ENCODE measurements around the gene PLXND1.

Gene PLXND1

DNA sequence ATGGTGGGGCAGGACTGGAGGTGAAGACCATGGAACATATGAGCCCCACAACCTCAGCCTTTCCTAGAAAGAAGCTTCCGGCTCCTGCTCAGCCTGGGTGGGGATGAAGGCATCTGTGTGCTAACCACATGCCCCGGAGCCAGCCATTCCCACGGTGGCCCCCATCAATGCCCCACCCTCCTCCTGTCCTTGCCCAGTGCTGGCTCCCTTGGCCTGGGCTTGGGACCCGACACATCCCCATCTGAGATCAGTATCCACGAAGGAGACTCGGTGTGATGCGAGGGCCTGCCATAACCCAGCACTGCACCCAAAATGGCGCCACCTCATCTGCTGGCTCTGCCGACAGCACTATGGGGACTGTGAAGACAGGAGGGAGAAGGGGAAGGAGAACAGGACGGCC, 16.5 kb upstream of the PLXND1 start:
- no peaks in the 10 kb centered on the region for H3K9me3 Mint-ChIP-seq
- no peak for DNase-seq
- no peak overlapping the region for H3K4me3 Mint-ChIP-seq
- no peak overlapping the region for H3K27ac Mint-ChIP-seq
- H3K27me3 Mint-ChIP-seq: peaks cover 4% of the 10 kb centered on the region
- H3K36me3 Mint-ChIP-seq (ENCODE audit: low read depth): no peaks in the 10 kb centered on the region
- H3K4me1 Mint-ChIP-seq (ENCODE audit: low read depth): peaks cover 23% of the 10 kb centered on the region

DNA sequence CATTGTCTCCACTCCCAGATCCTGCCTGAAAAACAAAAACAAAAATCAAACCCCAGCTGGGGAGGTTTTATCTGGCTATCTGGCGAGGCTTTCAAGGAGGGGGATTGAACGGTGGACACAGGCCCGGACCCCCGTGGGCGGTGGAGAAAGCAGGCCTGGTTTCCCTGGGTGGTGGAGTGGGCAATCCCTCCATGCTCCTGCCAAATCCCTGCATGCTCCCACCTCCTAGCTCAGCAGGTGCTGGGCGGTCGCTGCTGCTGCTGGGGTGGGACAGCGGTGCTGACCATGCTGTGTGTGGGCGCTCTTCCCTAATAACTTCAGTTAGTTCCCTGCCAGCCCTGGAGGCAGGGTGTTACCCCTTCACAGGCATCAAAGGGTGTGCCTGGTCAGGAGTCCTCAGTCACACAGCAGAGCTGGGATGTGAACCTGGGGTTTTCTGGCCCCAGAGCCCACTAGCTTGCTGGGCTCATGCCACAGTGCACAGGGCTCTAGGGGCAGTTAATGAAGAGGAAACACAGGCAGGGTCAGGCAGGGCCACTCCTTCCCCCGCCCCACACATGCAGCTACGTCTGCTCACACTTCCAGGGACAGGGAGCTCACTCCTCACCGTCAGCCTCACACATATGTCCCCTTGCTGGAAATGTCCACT, 15.9 kb upstream of the PLXND1 start:
- Mint-ChIP-seq H3K4me1 (ENCODE audit: low read depth) (peaks cover 17% of the 10 kb centered on the region), H3K36me3 (ENCODE audit: low read depth) (no peaks in the 10 kb centered on the region)
- no peak for DNase-seq

DNA sequence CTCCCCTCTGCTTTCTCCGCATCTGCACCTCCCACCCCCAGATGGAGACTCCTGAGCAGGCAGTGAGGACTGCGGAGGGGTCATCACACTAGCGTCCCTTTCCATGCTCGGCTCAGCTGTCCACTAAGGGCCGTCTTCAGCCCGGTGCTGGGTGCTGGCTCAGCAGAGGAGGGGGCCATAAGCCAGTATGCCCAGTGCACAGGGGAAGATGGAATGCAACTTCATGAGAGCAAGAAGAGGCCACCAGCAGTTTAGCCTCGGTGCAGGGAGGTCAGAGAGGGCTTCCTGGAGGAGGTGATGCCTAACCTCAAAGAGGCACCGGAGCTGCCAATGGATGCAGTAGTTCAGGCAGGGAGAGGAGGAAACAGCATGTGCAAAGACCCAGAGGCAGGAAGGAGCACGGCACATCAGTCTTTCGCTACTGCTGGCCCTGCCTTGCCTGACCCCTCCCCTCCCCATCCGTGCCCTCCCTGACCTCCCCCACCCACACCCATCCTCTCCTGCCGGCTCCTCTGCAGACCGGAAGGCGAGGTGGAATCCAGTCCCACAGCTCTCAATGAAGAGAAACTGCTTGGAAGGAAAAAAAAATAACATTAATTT, 15.2 kb upstream of the PLXND1 start:
- no peaks in the 10 kb centered on the region for H3K9me3 Mint-ChIP-seq
- DNase-seq: no peak
- no peak overlapping the region for H3K4me3 Mint-ChIP-seq
- peaks cover 4% of the 10 kb centered on the region for H3K27me3 Mint-ChIP-seq
- H3K4me1 Mint-ChIP-seq (ENCODE audit: low read depth): peaks cover 15% of the 10 kb centered on the region
- no peaks in the 10 kb centered on the region for H3K36me3 Mint-ChIP-seq (ENCODE audit: low read depth)
- no peak overlapping the region for H3K27ac Mint-ChIP-seq

More for the DNA sequence above, 15.9 kb upstream of the PLXND1 start:
- no peak overlapping the region for H3K27ac Mint-ChIP-seq
- H3K9me3 Mint-ChIP-seq: no peaks in the 10 kb centered on the region
- H3K27me3 Mint-ChIP-seq: peaks cover 4% of the 10 kb centered on the region
- H3K4me3 Mint-ChIP-seq: no peak overlapping the region

DNA sequence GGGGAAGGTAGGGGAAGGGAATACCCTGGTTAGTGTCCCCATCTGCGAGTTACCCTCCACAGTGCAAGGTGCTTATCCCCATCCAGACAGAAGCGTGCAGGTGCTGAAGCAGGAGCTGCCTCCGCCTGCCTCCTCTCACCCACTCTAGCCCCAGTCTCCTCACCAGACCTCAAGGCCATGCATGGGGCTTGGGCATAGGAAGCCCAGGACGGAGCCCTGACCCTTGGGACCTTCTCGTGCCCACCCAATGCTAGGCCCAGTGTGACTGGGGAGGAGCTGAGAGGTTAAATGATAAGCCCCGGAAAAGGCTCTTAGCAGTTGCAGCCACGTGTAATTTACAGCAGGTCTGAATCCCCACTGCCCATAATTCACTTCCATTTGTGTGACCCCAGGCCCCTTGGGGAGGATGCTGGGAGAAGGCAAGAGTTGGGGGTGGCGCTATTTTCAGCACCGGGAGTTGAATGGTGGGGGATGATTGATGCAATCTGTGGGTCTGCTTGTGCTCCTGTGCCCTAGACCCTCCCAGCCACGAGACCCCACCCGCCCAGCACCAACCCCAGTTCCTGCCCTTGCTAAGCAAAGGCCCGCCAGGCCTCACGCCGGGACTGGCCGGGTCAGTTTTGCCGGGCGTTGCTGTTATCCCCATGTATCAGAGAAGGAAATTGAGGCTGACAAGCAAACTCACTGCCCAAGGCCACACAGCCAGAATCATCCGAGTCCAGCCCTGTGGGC, 14.5 kb upstream of the PLXND1 start:
- Mint-ChIP-seq H3K4me3 (no peak overlapping the region), H3K4me1 (ENCODE audit: low read depth) (peaks cover 9% of the 10 kb centered on the region), H3K27ac (no peak overlapping the region), H3K36me3 (ENCODE audit: low read depth) (no peaks in the 10 kb centered on the region), H3K9me3 (no peaks in the 10 kb centered on the region), H3K27me3 (peaks cover 4% of the 10 kb centered on the region)
- DNase-seq: no peak

DNA sequence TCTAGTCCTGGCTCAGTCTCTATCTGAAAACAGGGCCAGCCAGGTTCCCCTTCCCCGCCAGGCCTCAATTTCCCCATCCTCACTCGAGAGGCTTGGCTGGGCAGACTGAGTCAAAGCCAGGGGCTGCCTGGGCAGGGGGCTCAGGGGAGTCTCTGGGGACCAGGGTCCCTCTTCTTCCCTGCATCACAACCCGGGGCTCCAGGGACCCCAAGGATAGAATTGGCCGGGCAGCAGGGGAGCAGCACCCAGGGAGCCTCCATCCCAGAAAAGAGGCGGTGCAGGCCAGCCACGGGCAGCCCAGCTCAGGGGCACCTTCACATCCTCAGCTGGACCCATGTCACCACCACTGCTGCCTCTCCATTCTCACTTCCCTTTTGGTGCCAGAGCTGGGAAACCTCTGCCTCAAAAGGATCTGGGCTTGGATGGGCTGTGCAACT, 13.3 kb upstream of the PLXND1 start:
- Mint-ChIP-seq H3K9me3 (no peaks in the 10 kb centered on the region), H3K36me3 (ENCODE audit: low read depth) (no peaks in the 10 kb centered on the region), H3K4me3 (no peak overlapping the region), H3K4me1 (ENCODE audit: low read depth) (peaks cover 5% of the 10 kb centered on the region), H3K27me3 (peaks cover 4% of the 10 kb centered on the region), H3K27ac (no peak overlapping the region)
- DNase-seq: no peak

DNA sequence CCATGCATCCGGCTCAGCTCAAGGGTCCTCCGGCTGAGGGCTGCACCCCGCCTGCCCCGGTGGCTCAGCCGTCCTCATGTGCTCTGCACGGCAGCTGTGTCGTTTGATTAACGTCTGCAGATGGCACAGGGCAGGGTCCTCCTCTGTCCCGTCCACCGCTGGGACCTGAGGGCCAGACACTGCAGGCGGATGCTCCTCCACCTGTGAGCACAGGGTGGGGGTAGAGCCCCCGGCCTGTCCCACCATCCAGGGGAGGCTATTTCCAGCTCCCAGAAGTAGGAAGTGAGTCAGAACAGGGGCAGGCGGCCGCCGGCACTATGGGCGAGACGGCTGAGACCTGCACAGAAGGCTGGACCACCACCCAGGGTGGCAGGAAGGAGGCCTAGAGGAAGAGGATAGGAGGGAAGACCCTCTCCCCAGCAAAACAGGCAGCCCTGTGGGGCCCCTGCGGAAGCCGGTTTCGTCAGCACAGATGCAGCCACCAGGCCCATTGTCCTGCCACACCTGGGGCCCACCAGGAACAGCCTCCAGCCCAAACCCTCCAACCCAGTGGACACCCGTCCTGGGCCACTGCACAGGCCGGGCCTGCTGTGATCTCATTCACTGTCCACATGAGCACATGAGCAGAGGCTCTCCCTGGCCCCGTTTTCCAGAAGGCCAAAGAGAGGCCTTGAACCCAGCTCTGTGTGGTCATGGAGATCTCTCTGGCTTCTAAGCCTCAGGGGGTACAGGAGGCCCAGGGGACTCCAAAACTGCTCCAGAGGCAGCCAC, 12.6 kb upstream of the PLXND1 start:
- H3K27ac Mint-ChIP-seq: no peak overlapping the region
- DNase-seq: no peak
- H3K9me3 Mint-ChIP-seq: no peaks in the 10 kb centered on the region
- H3K27me3 Mint-ChIP-seq: peaks cover 4% of the 10 kb centered on the region
- H3K36me3 Mint-ChIP-seq (ENCODE audit: low read depth): no peaks in the 10 kb centered on the region
- H3K4me3 Mint-ChIP-seq: no peak overlapping the region
- peaks cover 5% of the 10 kb centered on the region for H3K4me1 Mint-ChIP-seq (ENCODE audit: low read depth)

DNA sequence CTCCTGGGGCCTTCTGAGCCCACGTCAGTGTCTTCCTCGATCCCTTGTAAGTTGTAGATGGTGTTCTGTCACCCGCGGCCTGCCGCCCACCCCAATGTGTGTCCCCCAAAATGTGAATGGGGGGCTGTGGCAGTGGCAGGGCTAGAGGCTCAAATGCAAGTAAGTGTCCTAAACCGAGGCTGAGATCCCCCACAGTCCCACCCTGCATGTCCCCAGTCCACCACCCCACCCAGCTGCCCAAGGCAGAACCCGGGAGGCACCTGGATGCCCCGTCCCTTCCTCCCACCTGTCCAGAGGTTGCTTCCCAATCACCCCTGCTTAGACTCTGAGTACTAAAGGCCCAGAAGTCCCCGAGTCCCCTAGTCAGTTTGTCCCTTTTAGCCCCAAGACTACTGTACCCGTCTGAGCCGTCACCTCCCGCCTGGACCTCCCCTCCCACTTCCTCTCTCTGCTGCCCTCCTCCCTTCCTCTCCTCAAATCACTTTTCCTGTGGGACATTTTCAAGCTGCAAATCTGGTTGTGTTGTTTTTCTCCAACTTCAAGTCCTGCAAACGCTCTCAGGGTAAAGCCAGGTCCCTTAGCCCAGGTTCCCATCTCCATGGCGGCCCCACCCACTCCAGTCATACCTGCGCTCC, 11.8 kb upstream of the PLXND1 start:
- Mint-ChIP-seq H3K27ac (no peak overlapping the region), H3K9me3 (no peaks in the 10 kb centered on the region), H3K4me3 (no peak overlapping the region), H3K4me1 (ENCODE audit: low read depth) (peaks cover 5% of the 10 kb centered on the region), H3K36me3 (ENCODE audit: low read depth) (no peaks in the 10 kb centered on the region), H3K27me3 (peaks cover 4% of the 10 kb centered on the region)
- no peak for DNase-seq

DNA sequence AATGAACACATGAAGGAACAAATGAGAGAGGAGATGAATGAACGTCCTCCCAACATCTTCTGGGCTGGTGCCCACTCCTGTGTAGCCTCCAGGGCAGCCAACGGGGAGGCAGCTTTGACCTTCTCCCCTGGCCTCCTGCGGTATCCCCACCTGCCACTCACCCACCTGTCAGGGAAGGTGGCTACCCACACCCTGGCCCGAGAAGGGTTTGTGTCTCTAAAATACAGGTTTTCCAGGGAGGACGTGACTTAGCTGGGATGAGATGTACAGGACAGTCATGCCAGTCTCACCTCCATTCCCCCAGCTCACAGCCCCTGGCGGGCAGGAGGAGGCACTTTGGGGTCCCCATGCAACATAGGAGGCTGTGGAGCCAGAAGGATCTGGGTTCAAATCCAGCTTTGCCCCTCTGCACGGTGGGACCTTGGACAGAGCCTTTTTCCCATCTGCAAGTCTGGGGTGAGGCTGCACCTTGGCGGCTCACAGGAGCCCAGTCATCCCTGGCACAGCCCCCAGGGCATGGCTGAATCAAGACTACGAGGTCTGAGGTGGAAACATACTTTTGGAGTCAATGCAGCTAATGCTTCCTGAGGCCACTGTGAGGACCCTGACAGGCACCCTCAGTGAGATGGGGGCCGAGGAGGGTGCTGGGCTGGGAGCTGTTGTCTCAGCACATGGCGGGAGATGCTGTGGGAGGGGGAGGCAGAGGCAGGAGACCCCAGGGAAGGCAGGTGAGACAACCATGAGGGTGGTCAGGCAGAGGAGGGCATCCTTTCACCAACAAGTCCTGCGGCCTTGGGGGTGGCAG, 11.1 kb upstream of the PLXND1 start:
- Mint-ChIP-seq H3K27me3 (peaks cover 4% of the 10 kb centered on the region), H3K4me3 (no peak overlapping the region), H3K27ac (no peak overlapping the region), H3K4me1 (ENCODE audit: low read depth) (peaks cover 5% of the 10 kb centered on the region), H3K36me3 (ENCODE audit: low read depth) (no peaks in the 10 kb centered on the region), H3K9me3 (no peaks in the 10 kb centered on the region)
- no peak for DNase-seq

DNA sequence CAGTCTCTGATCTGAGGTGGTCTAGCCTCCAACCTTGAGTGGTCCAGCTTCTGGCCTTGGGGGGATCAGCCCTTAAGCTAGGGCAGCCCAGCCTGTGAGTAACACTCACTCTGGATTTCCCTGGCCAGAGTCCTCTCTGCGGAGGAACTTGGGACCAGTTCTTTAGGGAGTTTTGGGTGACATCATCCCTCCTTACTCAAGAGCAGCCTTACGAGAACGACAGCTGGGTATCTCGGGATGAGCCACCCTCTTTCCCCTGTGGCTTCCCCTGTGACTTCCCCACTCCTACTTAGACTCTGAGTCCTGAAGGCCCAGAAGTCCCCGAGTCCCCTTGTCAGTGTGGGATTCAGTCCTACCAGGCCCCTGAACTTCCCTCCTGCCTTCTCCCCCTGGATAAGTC, 10.2 kb upstream of the PLXND1 start:
- Mint-ChIP-seq H3K9me3 (no peaks in the 10 kb centered on the region), H3K4me1 (ENCODE audit: low read depth) (peaks cover 5% of the 10 kb centered on the region), H3K4me3 (no peak overlapping the region), H3K27me3 (peaks cover 4% of the 10 kb centered on the region), H3K36me3 (ENCODE audit: low read depth) (no peaks in the 10 kb centered on the region), H3K27ac (no peak overlapping the region)
- DNase-seq: no peak

DNA sequence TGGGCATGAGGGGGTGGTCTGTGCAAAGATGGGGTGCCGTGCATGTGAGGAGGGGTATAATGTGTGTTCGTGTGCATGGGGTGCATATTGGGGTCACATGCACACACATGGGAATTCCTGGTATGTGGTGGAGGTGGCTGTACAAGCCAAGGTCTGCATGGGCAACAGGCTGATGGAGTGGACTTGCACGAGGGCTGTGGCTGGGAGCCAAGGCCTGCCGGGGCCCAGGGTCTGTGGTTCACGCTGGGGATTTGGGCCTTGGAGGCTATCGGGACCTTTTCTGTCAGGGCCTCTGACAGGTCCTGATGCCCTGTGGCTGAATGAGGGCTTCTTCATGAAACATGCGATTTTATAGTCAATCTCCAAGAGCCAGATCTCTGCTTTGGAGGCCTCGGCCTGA, 9.8 kb upstream of the PLXND1 start:
- no peaks in the 10 kb centered on the region for H3K36me3 Mint-ChIP-seq (ENCODE audit: low read depth)
- H3K27ac Mint-ChIP-seq: no peak overlapping the region
- H3K27me3 Mint-ChIP-seq: peaks cover 4% of the 10 kb centered on the region
- no peaks in the 10 kb centered on the region for H3K9me3 Mint-ChIP-seq
- no peak overlapping the region for H3K4me3 Mint-ChIP-seq
- no peak for DNase-seq
- peaks cover 5% of the 10 kb centered on the region for H3K4me1 Mint-ChIP-seq (ENCODE audit: low read depth)

DNA sequence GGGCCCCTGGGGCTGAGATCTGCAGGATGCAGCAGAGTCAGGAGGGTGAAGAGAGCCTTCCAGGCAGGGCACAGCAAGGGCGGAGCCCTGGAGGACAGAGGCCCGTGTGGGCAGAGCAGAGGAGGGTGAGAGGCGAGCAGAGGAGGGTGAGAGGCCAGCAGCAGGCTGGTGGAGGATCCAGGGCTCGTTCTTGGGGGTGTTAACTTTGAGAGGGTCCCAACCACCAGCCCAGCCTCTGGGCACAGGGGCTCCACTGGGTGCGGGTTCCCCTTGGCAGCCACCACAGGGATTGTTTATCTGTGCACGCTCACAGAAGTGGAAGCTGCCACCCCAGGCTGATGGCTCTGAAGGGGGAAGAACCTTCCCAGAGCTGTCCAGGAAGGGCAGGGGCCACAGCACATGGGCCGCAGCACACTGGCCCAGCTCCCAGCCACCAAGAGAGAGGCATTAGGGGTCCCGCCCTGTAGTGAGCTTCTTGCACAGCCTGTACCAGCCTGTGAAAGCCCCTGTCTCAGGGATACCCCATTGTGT, 9.3 kb upstream of the PLXND1 start:
- Mint-ChIP-seq H3K36me3 (ENCODE audit: low read depth) (no peaks in the 10 kb centered on the region), H3K4me1 (ENCODE audit: low read depth) (peaks cover 5% of the 10 kb centered on the region), H3K4me3 (no peak overlapping the region), H3K27me3 (peaks cover 4% of the 10 kb centered on the region), H3K9me3 (no peaks in the 10 kb centered on the region), H3K27ac (no peak overlapping the region)
- no peak for DNase-seq

DNA sequence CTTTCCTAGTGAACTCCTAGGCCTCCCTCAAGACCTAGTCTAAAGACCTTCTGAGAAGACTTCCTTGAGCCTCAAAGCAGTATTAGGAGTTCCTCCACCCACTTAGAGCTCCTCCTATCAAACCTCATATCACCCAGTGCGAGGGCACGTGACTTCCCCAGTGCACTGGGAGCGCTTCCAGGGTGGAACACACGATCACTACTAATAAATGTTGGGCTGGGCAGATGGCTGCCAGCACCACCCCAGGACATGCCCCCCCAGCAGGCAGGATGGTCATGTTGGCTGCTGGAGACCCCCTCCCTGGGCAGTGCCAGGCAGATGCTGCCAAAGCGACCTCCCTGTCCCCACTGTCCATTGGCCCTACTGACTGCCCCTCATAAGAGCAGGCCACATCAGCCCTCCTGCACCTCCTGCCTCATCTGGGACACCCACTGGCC, 8.5 kb upstream of the PLXND1 start:
- DNase-seq: no peak
- peaks cover 4% of the 10 kb centered on the region for H3K27me3 Mint-ChIP-seq
- peaks cover 5% of the 10 kb centered on the region for H3K4me1 Mint-ChIP-seq (ENCODE audit: low read depth)
- no peaks in the 10 kb centered on the region for H3K36me3 Mint-ChIP-seq (ENCODE audit: low read depth)
- H3K4me3 Mint-ChIP-seq: no peak overlapping the region
- no peaks in the 10 kb centered on the region for H3K9me3 Mint-ChIP-seq
- no peak overlapping the region for H3K27ac Mint-ChIP-seq

DNA sequence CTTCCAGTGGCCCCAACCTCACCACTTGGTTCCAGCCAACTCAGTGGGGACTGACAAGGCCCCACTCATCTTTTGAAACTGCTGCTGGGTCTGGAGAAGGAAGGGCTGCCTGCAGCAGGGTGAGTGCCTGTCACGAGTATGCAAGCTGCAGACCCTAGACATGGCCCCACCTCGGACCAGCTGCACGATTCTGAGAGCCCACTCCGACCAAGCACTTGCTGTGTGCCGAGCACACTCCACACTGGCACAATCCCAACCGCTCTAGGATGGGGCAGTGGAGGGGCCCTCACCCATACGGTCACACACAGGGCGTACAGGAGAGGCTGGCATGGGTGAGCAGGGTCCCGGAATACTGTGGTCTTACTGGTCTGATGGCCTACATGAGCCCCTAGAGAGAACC, 8.0 kb upstream of the PLXND1 start:
- no peak overlapping the region for H3K27ac Mint-ChIP-seq
- H3K36me3 Mint-ChIP-seq (ENCODE audit: low read depth): no peaks in the 10 kb centered on the region

More for the DNA sequence above, 8.0 kb upstream of the PLXND1 start:
- Mint-ChIP-seq H3K9me3 (no peaks in the 10 kb centered on the region), H3K27me3 (peaks cover 4% of the 10 kb centered on the region), H3K4me3 (no peak overlapping the region), H3K4me1 (ENCODE audit: low read depth) (peaks cover 5% of the 10 kb centered on the region)
- no peak for DNase-seq
